HFFc6 (cell line): ENCODE data around the gene ACP3. TPM values are rescaled to one million over a fixed set of nuclear protein-coding genes. Genes with fewer than 3 reads are reported as not detected.

Experiments
- DNase-seq: peaks from one replicate; pipeline ENCODE4 v3.0.0-alpha.2; 2018
- H3K27ac Mint-ChIP-seq: 2 replicates; pipeline ENCODE4 v1.8.0; 2020; ENCODE audit warnings: mild to moderate bottlenecking, mixed read lengths
- H3K27me3 Mint-ChIP-seq: 2 replicates; pipeline ENCODE4 v1.8.0; 2021; ENCODE audit warnings: mild to moderate bottlenecking, moderate library complexity, mixed read lengths; ENCODE audit not compliant: insufficient read depth
- H3K36me3 Mint-ChIP-seq: 2 replicates; pipeline ENCODE4 v1.8.0; 2021; ENCODE audit warnings: low read depth, mixed read lengths
- H3K4me1 Mint-ChIP-seq: 2 replicates; pipeline ENCODE4 v1.8.0; 2020; ENCODE audit warnings: low read depth, mixed read lengths
- H3K4me3 Mint-ChIP-seq: 2 replicates; pipeline ENCODE4 v1.8.0; 2020; ENCODE audit warnings: mild to moderate bottlenecking, moderate library complexity, mixed read lengths
- H3K9me3 Mint-ChIP-seq: 2 replicates; pipeline ENCODE4 v1.8.0; 2020; ENCODE audit warnings: mild to moderate bottlenecking, mixed read lengths
- CTCF ChIP-seq: fragments of 200-600 bp; sonication (generic); IDR thresholded peaks from 2 replicates; pipeline ENCODE4 v1.5.0; 2021; ENCODE audit warnings: antibody characterized with exemption, mild to moderate bottlenecking
- total RNA-seq, 6 experiments: library from RNA; stranded (reverse); fragmentation: NEBNext Ultra II Directional; extraction: Animal tissue kit (Norgen Biotek cat#: 25700); gene quantifications; 2 replicates in 1 of 6; 3 replicates in 5 of 6; pipeline ENCODE4 v1.2.3, GENCODE V29; 2021

The ACP3 gene
- total RNA-seq, 6 experiments from 2014 or later = not detected

GRCh38 chr3:132347811-132348210 is 30.6 kb downstream of the ACP3 start:
- DNase-seq = no peak
- Mint-ChIP-seq H3K4me3 (no peak overlapping the region), H3K36me3 (no peaks in the 10 kb centered on the region), H3K27me3 (peaks cover 2% of the 10 kb centered on the region; the same call in 1 of the 2 replicates), H3K4me1 (peaks cover 25% of the 10 kb centered on the region), H3K9me3 (no peaks in the 10 kb centered on the region), H3K27ac (no peak overlapping the region)
- TF ChIP-seq CTCF = no peak

GRCh38 chr3:132348531-132348930 is 31.3 kb downstream of the ACP3 start:
- H3K27ac Mint-ChIP-seq = no peak overlapping the region
- no peak for DNase-seq
- no peak for TF ChIP-seq CTCF
- no peaks in the 10 kb centered on the region for H3K9me3 Mint-ChIP-seq
- peaks cover 1% of the 10 kb centered on the region; the same call in 1 of the 2 replicates for H3K27me3 Mint-ChIP-seq
- no peaks in the 10 kb centered on the region for H3K36me3 Mint-ChIP-seq
- peaks cover 25% of the 10 kb centered on the region for H3K4me1 Mint-ChIP-seq
- H3K4me3 Mint-ChIP-seq = no peak overlapping the region

GRCh38 chr3:132350814-132351213 is 33.6 kb downstream of the ACP3 start:
- H3K36me3 Mint-ChIP-seq = no peaks in the 10 kb centered on the region
- no peaks in the 10 kb centered on the region for H3K9me3 Mint-ChIP-seq
- TF ChIP-seq CTCF = no peak
- H3K4me1 Mint-ChIP-seq = peaks cover 19% of the 10 kb centered on the region
- H3K27ac Mint-ChIP-seq = no peak overlapping the region
- no peak overlapping the region for H3K4me3 Mint-ChIP-seq
- no peak for DNase-seq
- peaks cover 1% of the 10 kb centered on the region; the same call in 1 of the 2 replicates for H3K27me3 Mint-ChIP-seq

GRCh38 chr3:132351222-132351806 is 34.1 kb downstream of the ACP3 start:
- Mint-ChIP-seq H3K36me3 (no peaks in the 10 kb centered on the region), H3K9me3 (no peaks in the 10 kb centered on the region), H3K4me3 (no peak overlapping the region), H3K27me3 (no peaks in the 10 kb centered on the region; the same call in 1 of the 2 replicates), H3K27ac (no peak overlapping the region), H3K4me1 (peaks cover 19% of the 10 kb centered on the region)
- no peak for DNase-seq
- TF ChIP-seq CTCF = no peak

GRCh38 chr3:132352556-132353143 is 35.4 kb downstream of the ACP3 start:
- Mint-ChIP-seq H3K27ac (no peak overlapping the region), H3K4me3 (no peak overlapping the region), H3K36me3 (no peaks in the 10 kb centered on the region), H3K4me1 (peaks cover 13% of the 10 kb centered on the region), H3K9me3 (no peaks in the 10 kb centered on the region), H3K27me3 (no peaks in the 10 kb centered on the region; the same call in 1 of the 2 replicates)
- TF ChIP-seq CTCF = peak; percentile 94
- peak; percentile 68 for DNase-seq
